NCI-H774 (cell line): ENCODE results near the gene SLC12A4.
"Not testable (repeated sequence)": the region's sequence is repeated elsewhere in the genome, so short reads cannot be mapped to it uniquely, and the experiment has no call there.

Experiments used
- DNase-seq: peaks from one replicate; lab custom pipeline; 2025; lab: John Stamatoyannopoulos, UW

SLC12A4 gene

GRCh38 chr16:67926181-67926750 is 42.2 kb downstream of the SLC12A4 start:
- DNase-seq: no peak

DNA sequence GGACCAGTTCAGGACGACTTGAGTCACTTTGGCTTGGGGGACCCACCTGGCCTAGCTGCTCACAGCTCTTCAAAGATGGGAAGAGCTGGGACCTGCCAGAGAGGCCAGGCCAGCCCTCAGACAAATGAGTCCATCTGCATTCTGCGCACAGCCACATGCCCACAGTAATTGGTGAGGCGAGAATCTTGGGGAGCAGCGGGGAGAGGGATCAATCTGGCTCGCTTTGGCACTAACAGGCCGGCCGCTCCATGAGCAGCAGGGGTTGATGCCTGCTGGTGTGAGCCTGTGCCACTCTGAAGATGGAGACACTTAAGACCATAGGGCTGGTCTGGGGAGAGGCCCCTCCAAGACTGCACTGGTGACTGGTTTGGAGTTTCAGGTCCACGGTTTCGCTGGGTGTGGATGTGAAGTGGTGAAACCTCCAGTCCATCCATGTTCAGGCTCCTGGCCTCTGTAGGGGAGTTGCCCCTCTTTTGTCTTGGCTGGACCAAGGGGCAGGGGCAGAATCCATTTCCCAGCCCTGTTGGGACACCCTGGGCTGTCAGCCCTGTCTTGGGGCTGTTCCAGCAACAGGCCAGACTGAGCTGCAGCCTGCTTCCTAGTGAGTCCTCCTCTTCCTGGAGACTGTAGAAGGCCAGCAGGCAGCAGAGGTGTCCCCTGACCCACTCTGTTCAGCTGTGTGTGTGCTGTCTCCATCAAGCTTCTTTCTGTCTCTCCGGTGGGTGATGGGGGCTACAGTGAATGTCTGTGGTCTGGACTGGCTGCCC is 44.1 kb downstream of the SLC12A4 start:
- DNase-seq: no peak

DNA sequence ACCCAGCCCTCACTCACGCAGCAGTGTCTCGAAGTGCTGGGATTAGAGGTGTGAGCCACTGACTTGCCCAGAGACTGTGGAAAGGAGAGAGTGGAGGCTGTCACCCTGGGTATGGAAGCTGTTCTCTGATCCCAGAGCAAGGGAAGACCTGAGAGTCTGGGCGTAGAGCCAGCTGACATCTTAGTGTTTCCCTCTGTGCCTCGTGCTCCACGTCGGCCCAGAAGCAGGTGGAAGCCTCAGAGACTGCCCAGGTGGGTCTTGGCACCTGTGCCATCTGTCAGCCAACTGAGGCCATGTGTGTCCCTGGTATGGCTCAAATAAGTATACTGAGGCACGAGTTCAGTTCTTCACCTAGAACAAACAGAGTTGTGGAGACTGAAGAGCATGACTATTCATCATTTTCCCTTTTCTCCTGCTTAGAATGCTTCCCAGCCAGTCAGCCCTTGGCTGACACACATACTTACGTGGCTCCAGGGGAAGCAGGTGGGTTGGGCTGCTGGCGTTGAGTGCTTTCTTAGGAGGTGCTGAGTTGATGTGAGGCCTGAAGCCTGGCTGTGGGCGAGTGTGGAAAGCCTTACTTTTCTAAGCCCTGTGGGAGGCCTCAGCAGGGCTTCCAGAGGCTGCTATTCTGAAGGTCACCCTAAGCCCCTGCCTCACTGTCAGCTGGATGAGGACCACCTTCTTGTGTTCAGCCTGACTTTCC is 44.9 kb downstream of the SLC12A4 start:
- DNase-seq: no peak

DNA sequence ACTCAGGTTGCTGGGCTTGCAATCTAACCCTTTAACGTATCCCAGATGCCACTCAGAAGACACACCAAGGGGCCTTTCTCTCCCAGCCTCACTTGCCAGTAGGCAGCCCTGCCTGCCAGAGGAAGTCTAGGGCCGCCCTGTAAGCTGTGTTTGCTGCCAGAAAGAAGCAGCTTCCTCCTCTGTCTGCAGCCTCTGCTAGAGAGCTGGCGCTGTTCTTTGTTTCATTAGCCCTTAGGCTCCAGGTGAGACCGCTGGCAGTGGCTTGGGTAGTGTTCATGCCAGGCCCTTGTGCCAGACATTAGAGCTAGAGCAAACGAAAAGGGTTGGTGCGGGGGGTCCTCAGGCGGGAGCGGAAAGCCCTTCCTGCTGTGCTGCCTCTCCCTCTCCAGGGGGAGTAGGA is 45.7 kb downstream of the SLC12A4 start:
- DNase-seq: no peak

DNA sequence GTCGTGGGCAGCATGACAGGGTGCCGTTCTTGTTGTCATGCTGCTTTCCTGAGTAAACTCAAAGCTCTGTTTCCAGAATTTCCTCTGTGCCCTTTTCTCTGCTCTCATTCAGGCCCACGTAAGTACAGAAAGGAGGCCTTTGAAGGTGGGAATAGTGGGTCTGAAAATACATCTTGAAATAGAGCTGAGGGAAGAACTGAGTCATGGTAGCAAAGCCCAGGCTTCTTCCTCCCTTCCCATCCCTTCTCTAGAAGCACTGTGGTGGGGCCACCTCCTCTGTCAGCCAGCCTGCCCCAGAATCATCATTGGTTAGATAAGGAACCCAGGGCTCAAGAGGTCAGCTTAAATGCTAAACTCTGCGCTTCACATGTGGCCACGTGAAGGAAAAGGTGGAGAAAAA is 46.2 kb downstream of the SLC12A4 start:
- no peak for DNase-seq

- DNase-seq: no peak
Observed at GRCh38 chr16:67919622-67920221, 48.7 kb downstream of the SLC12A4 start.

- no peak for DNase-seq
Observed at GRCh38 chr16:67917852-67918236, 50.6 kb downstream of the SLC12A4 start.

DNA sequence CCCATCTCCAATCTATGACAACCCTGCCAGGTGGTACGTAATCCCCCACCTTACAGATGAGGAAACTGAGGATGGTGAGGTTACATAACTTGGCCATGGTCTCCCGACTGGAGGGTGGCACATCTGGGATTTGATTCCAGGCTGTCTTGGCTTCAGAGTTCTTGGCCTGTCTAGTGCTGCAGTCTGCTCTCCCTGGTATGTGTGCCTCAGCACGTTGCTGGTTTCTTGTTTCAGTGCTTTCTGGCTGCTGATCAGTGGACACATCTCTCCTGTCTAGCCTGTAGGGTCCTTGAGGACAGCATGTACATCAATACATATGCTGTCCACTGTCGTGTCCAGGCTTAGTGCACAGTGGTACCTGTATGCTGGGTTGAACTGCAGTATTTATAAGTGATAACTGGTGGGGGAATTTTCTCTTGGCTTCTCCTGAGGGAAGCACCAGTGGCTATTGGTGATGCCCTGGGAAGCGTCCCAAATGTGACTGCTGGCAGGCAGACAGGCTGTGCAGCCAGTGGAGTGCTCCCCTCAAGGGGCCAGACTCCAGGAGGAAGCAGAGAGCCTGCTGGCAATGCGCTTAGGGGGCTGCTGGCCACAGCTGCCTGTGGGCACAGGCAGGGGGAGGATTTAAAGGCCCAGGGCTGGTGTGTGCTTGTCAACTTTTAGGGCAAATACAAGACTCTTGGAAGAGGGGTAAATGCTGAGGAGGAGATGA is 51.1 kb downstream of the SLC12A4 start:
- DNase-seq: no peak

- no peak for DNase-seq
Observed at GRCh38 chr16:67915831-67916723, 52.4 kb downstream of the SLC12A4 start.

DNA sequence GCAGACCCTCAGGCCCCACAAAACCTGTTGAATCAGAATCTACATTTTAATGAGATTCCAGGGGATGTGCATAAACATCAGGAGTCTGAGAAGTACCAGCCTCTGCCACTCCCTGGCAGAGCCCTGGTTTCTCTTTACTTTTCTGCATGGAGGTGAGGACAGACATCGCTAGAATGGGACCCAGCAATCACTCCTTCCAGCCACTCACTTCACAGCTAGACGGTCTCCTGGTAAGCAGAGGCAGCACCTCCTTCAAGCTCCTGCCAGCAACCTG is 53.0 kb downstream of the SLC12A4 start:
- DNase-seq: not testable (repeated sequence)

GRCh38 chr16:67914758-67915495 is 53.5 kb downstream of the SLC12A4 start:
- no peak for DNase-seq

DNA sequence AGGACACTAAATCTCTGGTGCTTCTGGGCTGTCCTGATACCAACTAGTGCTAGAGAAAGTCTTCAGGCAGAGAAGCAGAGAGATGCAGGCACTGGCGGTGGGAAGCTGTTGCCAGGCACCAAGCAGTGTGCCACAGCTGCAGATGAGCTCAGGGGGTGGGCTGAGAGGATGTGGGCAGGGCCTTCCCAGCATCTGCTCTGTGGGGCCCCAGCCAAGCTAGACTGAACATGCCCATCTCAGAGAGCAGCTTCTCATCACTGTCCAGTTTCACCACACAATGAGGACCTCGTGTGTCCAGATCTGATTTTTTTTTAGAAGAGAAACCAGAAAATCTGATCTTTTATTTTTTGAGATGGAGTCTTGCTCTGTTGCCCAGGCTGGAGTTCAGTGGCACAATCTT is 58.3 kb downstream of the SLC12A4 start:
- no peak for DNase-seq

- no peak for DNase-seq
Observed at GRCh38 chr16:67909056-67909742, 59.2 kb downstream of the SLC12A4 start.

DNA sequence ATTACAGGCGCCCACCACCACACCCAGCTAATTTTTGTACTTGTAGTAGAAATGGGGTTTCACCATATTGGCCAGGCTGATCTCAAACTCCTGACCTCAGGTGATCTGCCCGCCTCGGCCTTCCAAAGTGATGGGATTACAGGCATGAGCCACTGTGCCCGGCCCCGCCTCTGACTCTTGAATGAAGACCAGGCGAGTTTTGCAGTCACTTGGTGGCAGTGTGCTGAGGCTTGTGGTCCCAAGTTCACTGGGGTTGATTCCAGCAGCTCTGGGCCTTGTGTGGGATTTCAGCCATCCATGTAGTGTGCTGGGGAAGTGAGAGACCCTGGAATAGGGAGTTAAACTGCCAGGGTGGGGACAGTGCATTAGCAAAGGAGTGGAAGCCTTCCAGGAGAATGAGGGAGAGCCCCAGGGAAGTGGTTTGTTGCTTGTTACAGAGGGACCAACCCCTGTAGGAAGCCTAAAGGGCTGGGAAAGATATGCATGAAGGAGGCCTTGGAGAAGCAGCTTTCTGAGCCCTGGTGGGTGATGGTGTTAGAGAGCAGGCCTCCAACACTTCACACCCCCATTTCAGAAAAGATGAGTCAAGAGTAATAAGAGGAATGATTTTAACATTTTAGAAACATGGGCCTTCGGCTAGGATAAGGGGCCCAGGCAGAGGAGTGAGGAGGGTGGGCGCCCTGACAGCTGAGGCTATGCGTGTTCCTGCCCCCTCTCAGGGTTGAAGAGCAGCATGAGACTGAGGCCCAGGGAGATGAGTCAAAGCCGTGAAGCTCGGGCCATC is 60.8 kb downstream of the SLC12A4 start:
- no peak for DNase-seq

GRCh38 chr16:67902831-67903230 is 65.6 kb downstream of the SLC12A4 start:
- DNase-seq: no peak

- DNase-seq: no peak
Observed at GRCh38 chr16:67901734-67902133, 66.7 kb downstream of the SLC12A4 start.

DNA sequence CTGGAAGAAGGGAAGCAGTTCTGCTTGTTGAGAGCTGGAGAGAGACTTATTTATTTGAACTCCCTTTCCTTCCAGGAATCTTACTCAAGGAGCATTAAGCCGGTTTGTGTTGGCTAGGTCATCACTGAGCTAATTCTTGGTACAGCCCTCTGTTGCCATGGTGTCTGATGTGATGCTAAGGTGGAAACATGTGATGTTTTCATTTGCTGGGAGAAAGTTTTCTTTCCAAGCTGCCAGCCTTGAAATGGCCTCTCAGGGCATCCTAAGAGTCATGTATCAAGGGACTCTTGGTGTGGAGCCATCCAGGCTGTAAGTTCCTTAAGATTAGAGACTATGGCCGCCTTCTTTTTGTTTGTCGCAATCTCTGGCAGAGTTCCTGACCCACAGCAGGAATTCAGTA is 71.2 kb downstream of the SLC12A4 start:
- DNase-seq: no peak

DNA sequence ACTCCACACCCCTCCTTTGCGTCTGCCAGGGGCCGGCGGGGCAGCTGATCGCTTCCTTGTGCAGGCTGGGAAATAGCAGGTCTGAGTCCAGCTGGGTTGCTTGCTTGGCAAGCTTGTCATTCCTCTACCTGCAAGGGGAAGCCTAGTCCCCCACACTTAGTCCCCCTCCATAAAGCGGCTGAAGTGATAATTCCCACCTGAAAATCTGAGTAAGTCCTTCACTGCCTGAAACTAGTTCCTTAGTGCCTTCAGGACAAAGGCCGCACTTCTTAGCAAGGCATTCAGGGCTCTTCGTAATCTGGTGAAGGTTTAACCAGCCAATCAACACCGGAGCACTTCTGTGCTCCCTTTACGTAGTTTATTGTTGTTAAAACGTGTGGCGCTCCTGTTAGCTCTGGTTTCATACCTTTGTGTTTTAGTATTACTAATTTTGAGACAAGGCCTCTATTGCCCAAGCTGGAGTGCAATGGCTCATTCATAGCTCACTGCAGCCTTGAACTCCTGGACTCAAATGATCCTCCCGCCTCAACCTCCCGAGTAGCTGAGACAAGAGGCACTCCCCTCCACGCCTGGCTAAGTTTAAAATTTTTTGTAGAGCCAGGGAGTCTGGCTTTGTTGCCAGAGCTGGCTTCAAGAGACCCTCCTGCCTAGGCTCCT is 74.6 kb downstream of the SLC12A4 start:
- no peak for DNase-seq
